Midbrain (tissue), 1 donor: ENCODE data around the gene WT1.

Experiments used
- DNase-seq: peaks from one replicate; lab custom pipeline; 2025; lab: John Stamatoyannopoulos, UW

WT1 gene

DNA sequence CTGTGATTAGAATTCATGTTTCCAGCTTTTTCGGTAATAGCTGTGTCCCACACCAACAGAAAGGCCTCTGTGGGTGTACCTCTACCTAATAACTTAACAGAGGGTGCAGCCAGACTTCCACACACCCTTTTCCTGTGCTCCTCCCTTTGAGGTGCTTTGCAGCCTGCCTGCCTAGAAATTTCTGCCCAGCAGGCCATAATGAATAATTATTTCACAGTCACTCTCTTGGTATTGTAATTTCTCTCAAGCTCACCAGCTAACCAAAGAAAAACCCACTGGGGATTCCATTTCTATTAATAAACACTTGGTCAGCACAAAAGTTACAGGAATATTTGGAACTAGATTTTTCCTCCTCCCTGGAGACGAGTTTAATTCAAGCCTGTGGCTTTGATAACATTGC is 13.3 kb downstream of the WT1 start:
- no peak for DNase-seq

DNA sequence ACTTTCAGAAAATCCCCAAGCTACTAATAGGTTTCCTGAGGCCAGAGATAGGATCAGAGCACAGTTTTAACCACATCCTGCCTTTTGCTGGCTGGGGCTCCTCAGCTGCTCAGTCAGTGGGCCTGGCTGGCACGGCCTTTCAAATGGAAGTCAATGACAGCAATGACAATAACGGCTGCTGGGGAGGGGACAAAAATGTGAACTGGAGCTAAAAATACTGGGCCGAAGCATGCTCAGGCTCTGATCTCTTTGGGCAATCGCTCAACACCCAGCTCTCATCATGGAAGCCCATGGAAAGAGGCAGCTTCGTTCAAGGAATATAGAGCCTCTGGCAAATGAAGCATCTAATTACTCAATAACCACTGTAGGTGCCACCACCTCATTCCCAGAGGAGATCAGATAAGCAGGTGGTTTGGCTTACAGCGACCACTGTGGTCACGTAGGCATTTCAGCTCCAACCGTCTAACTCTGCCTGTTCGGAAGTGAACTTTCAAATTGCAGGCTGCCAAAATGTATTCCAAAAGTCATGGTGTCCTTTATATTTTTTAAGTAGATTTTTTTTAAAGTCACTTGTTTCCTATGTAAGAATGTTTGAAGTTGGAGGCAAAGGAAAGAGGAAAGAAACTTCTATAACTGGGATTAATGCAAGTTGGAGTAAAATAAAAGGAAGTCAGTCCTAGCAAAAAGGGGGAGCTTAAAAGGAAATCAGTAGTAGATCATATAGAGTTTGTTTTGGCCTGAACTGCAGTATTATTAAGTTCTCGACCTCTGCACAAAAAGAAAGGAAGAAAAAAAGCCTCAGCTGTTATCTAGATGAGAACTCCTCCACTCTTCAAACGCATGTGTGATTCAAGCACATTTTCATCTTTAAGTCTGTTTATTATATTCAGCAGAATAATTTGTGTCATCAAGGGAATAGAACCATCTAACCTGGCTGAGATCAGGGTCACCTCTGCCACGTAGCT is 14.1 kb downstream of the WT1 start:
- DNase-seq = no peak

DNA sequence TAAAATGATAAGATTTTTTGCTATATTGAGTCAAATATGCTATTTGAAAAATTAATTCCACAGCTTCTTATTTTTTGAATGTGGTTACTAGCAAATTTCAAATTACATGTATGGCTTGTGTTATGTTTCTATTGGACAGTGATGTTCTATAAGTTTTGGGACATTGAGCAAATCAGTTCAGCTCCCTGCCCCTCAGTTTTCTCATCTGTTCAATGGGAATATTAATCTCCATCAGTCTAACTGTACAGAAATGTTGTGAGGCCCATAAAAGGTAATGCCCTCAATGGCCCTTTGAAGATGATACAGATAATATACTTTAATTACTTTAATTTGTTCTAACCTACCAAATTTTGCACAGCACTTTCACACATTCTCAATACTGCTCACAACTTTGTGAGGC is 15.2 kb downstream of the WT1 start:
- no peak for DNase-seq

DNA sequence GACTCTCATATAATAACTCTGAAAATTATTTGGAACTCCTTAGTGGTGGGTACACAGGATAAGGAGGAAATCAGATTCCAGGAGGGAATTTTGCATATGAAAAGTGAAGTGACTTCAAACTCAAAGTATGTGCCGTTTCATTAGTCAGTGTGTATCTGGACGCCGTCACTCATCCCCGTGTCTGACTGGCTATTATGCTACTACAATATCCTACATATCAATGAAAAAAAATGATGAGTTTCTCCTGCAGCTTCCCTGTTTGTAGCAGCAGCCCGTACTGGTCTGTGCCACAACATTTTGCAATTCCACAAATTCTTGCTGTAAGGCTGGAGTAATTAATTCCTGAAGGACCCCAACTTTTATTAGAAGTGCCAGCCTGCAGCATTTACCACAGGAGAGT is 16.5 kb downstream of the WT1 start:
- DNase-seq = no peak

GRCh38 chr11:32417806-32418205 is 17.5 kb downstream of the WT1 start:
- DNase-seq = no peak

GRCh38 chr11:32416301-32416700 is 19.0 kb downstream of the WT1 start:
- no peak for DNase-seq

DNA sequence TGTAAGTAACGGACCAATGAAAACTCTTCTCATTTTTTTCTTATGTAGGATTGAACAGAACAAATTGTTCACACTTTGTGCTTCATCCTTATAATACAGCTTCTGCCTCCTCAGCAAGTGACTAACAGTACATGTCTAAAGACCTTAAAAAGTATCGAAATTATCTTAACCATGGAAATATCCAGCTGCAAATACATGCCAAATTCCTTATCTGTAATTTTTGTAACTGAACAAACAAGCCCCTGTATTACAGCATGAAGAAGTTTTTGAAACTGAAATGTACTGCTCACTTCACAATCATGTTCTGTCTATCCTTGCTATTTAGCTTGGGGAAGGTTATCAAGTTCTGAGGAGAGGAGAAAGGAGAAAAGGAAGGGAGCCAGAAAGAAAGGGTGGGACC is 20.4 kb downstream of the WT1 start:
- DNase-seq = no peak

- DNase-seq = no peak
These were observed 23.3 kb downstream of the WT1 start for GRCh38 chr11:32411942-32412615.

DNA sequence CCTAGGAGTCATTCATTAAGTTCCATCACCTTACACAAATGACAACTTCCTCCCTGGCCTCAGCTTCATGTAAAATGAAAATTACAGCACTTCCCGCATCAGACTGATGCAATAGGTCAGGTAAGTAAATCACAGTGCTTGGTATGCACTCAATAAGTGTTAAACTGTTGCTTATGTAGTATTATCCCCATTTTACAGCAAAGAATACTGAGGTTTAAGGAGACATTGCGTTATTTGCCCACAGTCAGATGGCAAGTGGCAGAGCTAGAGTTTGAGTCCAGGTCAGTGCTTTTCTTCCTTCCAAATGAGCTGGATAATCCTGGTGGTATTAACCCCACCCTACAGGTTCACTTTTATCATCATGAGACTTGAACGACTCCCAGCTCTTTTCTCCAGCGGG is 29.7 kb downstream of the WT1 start:
- DNase-seq = no peak

GRCh38 chr11:32402836-32403235 is 32.5 kb downstream of the WT1 start:
- no peak for DNase-seq

DNA sequence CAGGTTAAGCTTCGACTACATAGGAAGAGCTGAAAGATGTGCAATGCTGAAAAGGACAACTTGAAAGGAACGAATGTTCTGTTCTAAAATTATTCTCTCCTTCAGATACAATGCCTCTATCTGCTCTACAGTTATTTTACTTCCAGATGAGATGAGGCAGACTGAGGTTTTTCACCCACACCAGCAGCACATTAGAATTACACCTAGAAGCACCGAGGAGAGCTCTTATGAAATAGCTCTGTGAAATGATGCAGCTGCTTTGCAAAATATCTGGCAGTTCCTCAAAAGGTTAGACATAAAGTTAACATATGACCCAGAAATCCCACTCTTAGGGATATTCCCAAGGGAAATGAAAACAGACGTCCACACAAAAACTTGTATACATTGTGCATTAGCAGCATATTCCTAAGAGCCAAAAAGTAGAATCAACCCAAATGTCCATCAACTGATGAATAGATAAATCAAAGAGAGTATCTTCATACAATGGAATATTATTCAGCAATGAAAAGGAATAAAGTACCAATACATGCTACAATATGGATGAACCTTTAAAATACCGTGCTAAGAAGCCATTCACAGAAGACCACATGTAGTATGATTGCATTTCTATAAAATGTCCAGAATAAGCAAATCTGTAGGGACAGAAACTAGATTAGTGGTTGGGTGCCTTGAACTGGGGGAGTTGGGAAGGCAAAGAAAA is 34.5 kb downstream of the WT1 start:
- no peak for DNase-seq

DNA sequence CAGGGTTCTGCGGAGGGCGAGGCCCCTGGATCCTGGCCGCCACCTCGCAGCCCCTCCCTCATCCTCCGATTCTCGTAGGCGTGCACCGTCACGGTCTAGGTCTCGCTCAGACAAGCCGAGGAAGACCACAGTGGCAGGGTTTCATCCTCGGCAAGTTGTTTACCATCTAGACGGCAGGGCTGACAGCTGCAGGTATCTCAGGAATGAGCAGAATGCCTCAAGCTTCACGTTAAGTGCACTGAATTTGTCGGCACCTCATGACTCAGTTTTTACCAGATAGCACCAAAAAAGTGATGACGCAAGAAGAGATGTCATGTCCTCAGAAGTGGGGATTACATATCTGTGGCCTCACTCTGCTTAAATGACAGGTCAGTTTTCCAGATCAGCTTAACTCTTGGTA is 35.1 kb downstream of the WT1 start:
- no peak for DNase-seq

GRCh38 chr11:32396991-32397390 is 38.3 kb downstream of the WT1 start:
- no peak for DNase-seq

GRCh38 chr11:32396331-32396730 is 39.0 kb downstream of the WT1 start:
- DNase-seq = no peak

DNA sequence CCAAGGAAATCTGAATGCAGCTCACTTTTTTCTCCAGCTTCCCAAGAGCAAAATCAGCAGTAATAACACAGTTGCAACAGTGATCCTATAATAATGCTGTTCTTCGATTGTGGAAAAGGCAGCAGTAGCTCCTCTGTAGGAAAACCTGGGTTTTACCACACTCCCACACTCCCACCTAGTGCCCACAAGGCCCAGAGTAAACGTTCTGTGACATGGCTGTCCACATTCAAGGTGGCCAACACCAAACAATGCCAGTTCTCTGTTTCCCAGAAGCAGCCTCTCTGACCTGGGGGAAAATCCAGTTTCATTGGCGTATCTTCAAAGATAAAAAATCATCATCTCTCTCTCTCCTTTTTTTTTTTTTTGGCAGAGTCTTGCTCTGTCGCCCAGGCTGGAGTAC is 40.2 kb downstream of the WT1 start:
- DNase-seq = no peak

GRCh38 chr11:32392840-32393239 is 42.5 kb downstream of the WT1 start:
- no peak for DNase-seq

GRCh38 chr11:32391956-32392553 is 43.3 kb downstream of the WT1 start:
- DNase-seq = no peak

GRCh38 chr11:32391479-32391878 is 43.9 kb downstream of the WT1 start:
- DNase-seq = no peak

DNA sequence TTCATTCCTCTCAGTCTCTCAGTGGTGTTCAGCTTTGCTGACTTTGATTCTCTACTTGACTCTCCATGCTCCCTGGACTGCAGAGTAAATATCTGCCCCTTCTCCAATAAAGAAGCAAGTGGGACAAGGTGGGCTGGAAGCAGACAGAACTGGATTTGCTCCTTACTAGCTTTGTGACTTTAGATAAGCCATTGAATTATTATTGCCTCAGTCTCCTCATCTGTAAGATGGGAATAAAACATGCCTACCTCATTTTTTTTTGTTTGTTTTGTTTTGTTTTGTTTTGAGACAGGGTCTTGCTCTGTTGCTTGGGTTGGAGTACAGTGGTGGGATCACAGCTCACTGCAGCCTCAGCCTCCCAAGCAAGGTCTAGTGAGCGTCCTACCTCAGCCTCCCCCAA is 44.6 kb downstream of the WT1 start:
- no peak for DNase-seq

GRCh38 chr11:32388871-32389770 is 46.2 kb downstream of the WT1 start:
- DNase-seq = no peak

DNA sequence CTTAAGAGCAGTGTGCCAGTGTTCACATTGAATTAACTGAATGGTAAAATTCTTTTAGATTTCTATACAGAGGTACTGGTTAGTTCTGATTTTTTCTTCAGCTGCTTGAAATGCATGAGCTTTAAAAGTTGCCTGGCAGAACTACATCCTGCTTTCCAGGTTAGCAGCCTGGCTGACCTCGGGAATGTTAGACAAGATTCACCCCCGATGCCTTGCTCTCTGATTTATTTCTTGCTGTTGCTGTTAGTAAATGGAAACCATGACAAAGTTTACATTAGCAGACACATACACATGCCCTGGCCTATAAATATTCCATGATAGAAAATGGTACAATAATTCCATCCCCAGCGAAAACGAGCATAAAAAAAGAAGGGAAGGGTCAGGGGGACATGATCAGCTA is 47.0 kb downstream of the WT1 start:
- DNase-seq = no peak
